ENCODE data around the gene AMTN.
"Not testable (repeated sequence)": the region's sequence is repeated elsewhere in the genome, so short reads cannot be mapped to it uniquely, and the experiment has no call there.

The AMTN gene

GRCh38 chr4:70518269-70518668 lies at the start of gene AMTN:
Gene AMTN, plus strand, starts transcription at chr4:70518569. Its CDS starts 209 bp downstream, at chr4:70518778.
- no peak for DNase-seq

GRCh38 chr4:70471897-70472296 lies 46.5 kb upstream of the AMTN start, which contains the start of gene MUC7:
Gene MUC7, plus strand, starts transcription at chr4:70472197. Its CDS starts 1,825 bp downstream, at chr4:70474022.
- DNase-seq = no peak

- DNase-seq = no peak
Observed at GRCh38 chr4:70473679-70474078, 44.7 kb upstream of the AMTN start.

GRCh38 chr4:70488748-70489147 lies 29.6 kb upstream of the AMTN start:
- DNase-seq = no peak

GRCh38 chr4:70496231-70496630 lies 22.1 kb upstream of the AMTN start:
- DNase-seq = no peak

GRCh38 chr4:70501838-70502237 lies 16.5 kb upstream of the AMTN start:
- not testable (repeated sequence) for DNase-seq

GRCh38 chr4:70504733-70505132 lies 13.6 kb upstream of the AMTN start:
- DNase-seq = no peak

- peak; percentile 50 for DNase-seq
Observed at GRCh38 chr4:70505151-70505748, 13.1 kb upstream of the AMTN start.

- no peak for DNase-seq
Observed at GRCh38 chr4:70508801-70509200, 9.6 kb upstream of the AMTN start.

GRCh38 chr4:70511365-70511764 lies 7.0 kb upstream of the AMTN start:
- no peak for DNase-seq

- DNase-seq = no peak
Observed at GRCh38 chr4:70515367-70516250, 2.8 kb upstream of the AMTN start.

GRCh38 chr4:70518716-70519115 lies 347 bp downstream of the AMTN start:
- no peak for DNase-seq

GRCh38 chr4:70522626-70523025 lies 4.3 kb downstream of the AMTN start:
- no peak for DNase-seq

GRCh38 chr4:70530997-70531396 lies 12.6 kb downstream of the AMTN start:
- no peak for DNase-seq

GRCh38 chr4:70531981-70532380 lies 13.6 kb downstream of the AMTN start:
- DNase-seq = no peak

- DNase-seq = no peak
Observed at GRCh38 chr4:70533211-70533610, 14.8 kb downstream of the AMTN start.

- no peak for DNase-seq
Observed at GRCh38 chr4:70533791-70534190, 15.4 kb downstream of the AMTN start.

GRCh38 chr4:70534886-70535285 lies 16.5 kb downstream of the AMTN start:
- not testable (repeated sequence) for DNase-seq

- no peak for DNase-seq
Observed at GRCh38 chr4:70538869-70539268, 20.5 kb downstream of the AMTN start.

- DNase-seq = no peak
Observed at GRCh38 chr4:70544279-70544868, 26.0 kb downstream of the AMTN start.

- DNase-seq = no peak
Observed at GRCh38 chr4:70556856-70557255, 38.5 kb downstream of the AMTN start.

GRCh38 chr4:70559211-70559830 lies 41.0 kb downstream of the AMTN start:
- DNase-seq = peak; percentile 33

GRCh38 chr4:70559924-70560323 lies 41.6 kb downstream of the AMTN start:
- DNase-seq = no peak

Measured in CD4-positive, alpha-beta T cell treated with Interleukin-6 for 4 hours (primary cell).